Measurements from ENCODE around the gene HVCN1. TPM values are rescaled to one million over a fixed set of nuclear protein-coding genes. Genes with fewer than 3 reads are reported as not detected.

HVCN1 gene
- total and polyA plus RNA-seq, 3 experiments from 2014 or later, result 17.6 to 20.2 (median 18.5) TPM

DNA sequence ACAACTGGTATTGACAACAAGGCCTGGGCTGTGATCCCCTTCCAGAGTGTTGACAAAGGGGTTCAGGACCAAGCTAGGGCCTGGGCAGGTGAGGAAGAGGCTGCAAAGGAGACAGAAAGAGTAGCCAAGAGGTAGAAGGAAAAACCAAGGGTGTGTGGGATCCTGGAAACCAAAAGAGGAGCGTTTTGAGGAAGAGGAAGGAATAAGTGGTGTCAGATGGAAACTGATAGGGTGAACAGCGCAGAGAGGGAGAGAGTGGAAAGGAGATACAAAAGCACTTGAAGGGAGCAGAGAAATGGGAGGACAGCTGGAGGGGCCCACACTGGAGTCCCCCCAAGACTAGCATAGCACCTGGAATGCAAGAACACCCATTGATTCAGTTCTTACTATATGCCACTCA is 8.3 kb upstream of the HVCN1 start:
- no peaks in the 10 kb centered on the region for H3K36me3 ChIP-seq (ENCODE audit: insufficient read depth, low read length)
- ChIA-PET POLR2A (interaction anchor here (0.7 kb wide), 2 partner anchors 35 to 115 kb away, joined by 3 read pairs; no protein-coding TSS in a partner anchor), CTCF (interaction anchor here (0.8 to 3.3 kb wide), 5 partner anchors 32 to 229 kb away, joined by 3 to 18 read pairs (median 4); partner anchors contain the start of genes FAM216A and GPN3)
- no peak for DNase-seq
- Mint-ChIP-seq H3K4me3 (no peak overlapping the region), H3K27ac (peak overlapping the region in 2 of 8 donors; percentile 59 to 68), H3K36me3 (no peaks in the 10 kb centered on the region), H3K9me3 (no peaks in the 10 kb centered on the region), H3K4me1 (peaks cover 5 to 7% (median 6%) of the 10 kb centered on the region in 3 donors), H3K27me3 (no peaks in the 10 kb centered on the region)
- no peaks in the 10 kb centered on the region for H3K27me3 ChIP-seq (ENCODE audit: insufficient read depth, low read length, poor library complexity, severe bottlenecking)
- H3K9me3 ChIP-seq (ENCODE audit: low read length), result no peaks in the 10 kb centered on the region
- no peak overlapping the region for H3K27ac ChIP-seq (ENCODE audit: low read depth, low read length)
- H3K4me1 ChIP-seq (ENCODE audit: insufficient read depth, low read length), result peaks cover 6% of the 10 kb centered on the region
- H3K4me3 ChIP-seq (ENCODE audit: low read length), result no peak overlapping the region

DNA sequence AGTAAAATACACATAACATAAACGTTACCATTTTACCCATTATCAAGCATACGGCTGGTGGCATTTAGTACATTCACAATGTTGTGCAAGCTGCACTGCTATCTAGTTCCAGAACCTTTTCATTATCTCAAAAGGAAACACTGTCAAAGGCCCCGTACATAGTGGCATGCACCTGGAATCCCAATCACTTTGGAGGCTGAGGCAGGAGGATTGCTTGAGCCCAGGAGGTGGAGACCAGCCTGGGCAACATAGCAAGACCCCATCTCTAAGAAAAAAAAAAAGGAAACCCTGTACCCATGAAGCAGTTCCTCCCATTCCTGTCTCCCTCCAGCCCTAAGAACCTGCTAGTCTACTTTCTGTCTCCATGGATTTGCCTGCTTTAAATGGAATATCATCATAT is 7.4 kb upstream of the HVCN1 start:
- Mint-ChIP-seq H3K36me3 (no peaks in the 10 kb centered on the region), H3K4me3 (no peak overlapping the region), H3K27me3 (no peaks in the 10 kb centered on the region), H3K4me1 (peaks cover 5 to 7% (median 6%) of the 10 kb centered on the region in 3 donors), H3K27ac (no peak overlapping the region), H3K9me3 (no peaks in the 10 kb centered on the region)
- no peaks in the 10 kb centered on the region for H3K27me3 ChIP-seq (ENCODE audit: insufficient read depth, low read length, poor library complexity, severe bottlenecking)
- H3K4me3 ChIP-seq (ENCODE audit: low read length), result no peak overlapping the region
- H3K36me3 ChIP-seq (ENCODE audit: insufficient read depth, low read length), result no peaks in the 10 kb centered on the region
- ChIA-PET POLR2A (interaction anchor here (0.6 kb wide), 1 partner anchor 63 kb away, joined by 4 read pairs; no protein-coding TSS in a partner anchor), CTCF (interaction anchor here (3.3 kb wide), 1 partner anchor 95 kb away, joined by 18 read pairs; no protein-coding TSS in a partner anchor)
- DNase-seq, result no peak
- no peaks in the 10 kb centered on the region for H3K9me3 ChIP-seq (ENCODE audit: low read length)
- H3K4me1 ChIP-seq (ENCODE audit: insufficient read depth, low read length), result peaks cover 6% of the 10 kb centered on the region
- H3K27ac ChIP-seq (ENCODE audit: low read depth, low read length), result no peak overlapping the region

DNA sequence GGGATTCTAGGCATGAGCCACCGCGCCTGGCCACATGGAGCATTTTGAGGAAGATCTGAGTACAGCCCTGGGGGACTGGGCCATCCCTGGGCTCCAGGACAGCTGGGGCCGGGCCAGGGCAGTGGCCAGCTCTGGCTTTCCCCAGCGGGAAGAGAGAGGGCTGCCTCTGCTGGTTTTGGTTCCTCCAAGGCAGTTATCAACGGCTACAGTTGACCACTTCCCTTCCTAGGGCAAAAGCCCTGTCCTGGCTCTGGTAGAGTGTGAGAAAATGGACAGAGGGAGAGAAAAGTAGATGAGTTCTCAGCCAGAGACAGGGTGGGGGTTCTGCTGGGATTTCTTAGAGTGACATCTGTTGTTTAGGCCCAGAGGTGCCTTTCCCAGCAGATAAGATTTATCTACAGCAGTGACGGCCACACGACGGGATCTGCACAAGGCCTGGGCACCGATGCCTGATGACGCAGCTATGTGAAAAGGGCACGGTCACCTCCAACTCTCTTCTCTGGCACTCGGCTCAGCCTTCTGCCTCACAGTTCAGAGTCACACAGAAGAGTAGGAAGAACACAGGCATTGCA is 5.5 kb upstream of the HVCN1 start:
- no peaks in the 10 kb centered on the region for H3K36me3 ChIP-seq (ENCODE audit: insufficient read depth, low read length)
- no peak for DNase-seq
- H3K9me3 Mint-ChIP-seq, result no peaks in the 10 kb centered on the region
- no peaks in the 10 kb centered on the region for H3K9me3 ChIP-seq (ENCODE audit: low read length)
- no peaks in the 10 kb centered on the region for H3K27me3 ChIP-seq (ENCODE audit: insufficient read depth, low read length, poor library complexity, severe bottlenecking)
- ChIA-PET POLR2A (no interaction called here), CTCF (no interaction called here)
- H3K4me3 ChIP-seq (ENCODE audit: low read length), result no peak overlapping the region
- no peaks in the 10 kb centered on the region for H3K27me3 Mint-ChIP-seq
- no peak overlapping the region for H3K27ac Mint-ChIP-seq
- H3K4me3 Mint-ChIP-seq, result no peak overlapping the region
- peaks cover 13% of the 10 kb centered on the region for H3K4me1 ChIP-seq (ENCODE audit: insufficient read depth, low read length)
- H3K4me1 Mint-ChIP-seq, result peaks cover 15 to 18% (median 18%) of the 10 kb centered on the region in 3 donors
- H3K27ac ChIP-seq (ENCODE audit: low read depth, low read length), result no peak overlapping the region
- H3K36me3 Mint-ChIP-seq, result peaks cover 0 to under 1% (median 0%) of the 10 kb centered on the region in 3 donors

DNA sequence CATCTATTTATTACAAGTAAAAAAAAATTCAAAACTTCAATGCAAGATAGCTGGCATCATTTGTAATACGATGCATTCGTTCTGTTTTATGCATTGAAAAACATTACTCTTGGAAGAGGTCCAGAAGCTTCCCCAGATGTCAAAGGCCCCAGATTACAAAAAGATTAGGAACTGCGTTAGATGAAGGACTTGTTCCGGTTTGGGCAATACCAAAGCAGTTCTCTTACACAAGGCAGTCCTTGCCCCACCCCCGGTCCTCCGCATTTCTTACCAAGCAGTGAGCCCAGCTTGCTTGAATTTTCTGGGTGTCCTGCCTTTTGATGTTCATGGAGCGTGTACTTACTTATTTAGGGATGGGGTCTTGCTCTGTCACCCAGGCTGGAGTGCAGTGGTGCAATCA is 4.8 kb upstream of the HVCN1 start:
- no peaks in the 10 kb centered on the region for H3K9me3 Mint-ChIP-seq
- no peaks in the 10 kb centered on the region for H3K27me3 Mint-ChIP-seq
- Histone ChIP-seq H3K9me3 (ENCODE audit: low read length) (no peaks in the 10 kb centered on the region), H3K4me1 (ENCODE audit: insufficient read depth, low read length) (peaks cover 13% of the 10 kb centered on the region), H3K36me3 (ENCODE audit: insufficient read depth, low read length) (no peaks in the 10 kb centered on the region), H3K27ac (ENCODE audit: low read depth, low read length) (no peak overlapping the region), H3K27me3 (ENCODE audit: insufficient read depth, low read length, poor library complexity, severe bottlenecking) (no peaks in the 10 kb centered on the region), H3K4me3 (ENCODE audit: low read length) (no peak overlapping the region)
- H3K27ac Mint-ChIP-seq, result no peak overlapping the region
- H3K4me3 Mint-ChIP-seq, result no peak overlapping the region
- ChIA-PET POLR2A (no interaction called here), CTCF (no interaction called here)
- H3K4me1 Mint-ChIP-seq, result peaks cover 16 to 20% (median 18%) of the 10 kb centered on the region in 3 donors
- DNase-seq, result no peak
- peaks cover 0 to 2% (median 0%) of the 10 kb centered on the region in 3 donors for H3K36me3 Mint-ChIP-seq

DNA sequence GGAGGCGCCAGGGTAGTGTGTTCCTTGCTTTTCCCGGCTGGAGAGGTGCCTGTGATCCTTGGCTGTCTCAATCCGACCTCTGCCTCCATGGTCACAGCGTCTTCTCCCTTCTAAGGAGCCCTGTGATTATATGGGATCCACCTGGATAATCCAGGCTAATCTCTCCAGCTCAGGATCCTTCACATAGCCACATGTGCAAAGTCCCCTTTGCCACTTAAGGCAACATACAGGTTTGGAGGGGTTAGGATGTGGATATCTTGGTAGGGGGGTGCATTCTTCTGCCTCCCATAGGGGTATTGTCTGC is 1.2 kb upstream of the HVCN1 start:
- peaks cover 0 to 11% (median 2%) of the 10 kb centered on the region in 3 donors for H3K36me3 Mint-ChIP-seq
- H3K9me3 Mint-ChIP-seq, result no peaks in the 10 kb centered on the region
- H3K27ac Mint-ChIP-seq, result peak overlapping the region in 7 of 8 donors; percentile 48 to 96 (median 81)
- Histone ChIP-seq H3K27me3 (ENCODE audit: insufficient read depth, low read length, poor library complexity, severe bottlenecking) (no peaks in the 10 kb centered on the region), H3K9me3 (ENCODE audit: low read length) (no peaks in the 10 kb centered on the region), H3K27ac (ENCODE audit: low read depth, low read length) (no peak overlapping the region), H3K36me3 (ENCODE audit: insufficient read depth, low read length) (no peaks in the 10 kb centered on the region), H3K4me3 (ENCODE audit: low read length) (peak overlapping the region; percentile 66), H3K4me1 (ENCODE audit: insufficient read depth, low read length) (peaks cover 19% of the 10 kb centered on the region)
- peak overlapping the region; percentile 74 to 98 (median 87) for H3K4me3 Mint-ChIP-seq
- peaks cover 29 to 39% (median 34%) of the 10 kb centered on the region in 3 donors for H3K4me1 Mint-ChIP-seq
- POLR2A ChIA-PET, result interaction anchor here (0.9 to 1.3 kb wide), 2 partner anchors 11 to 221 kb away, joined by 4 read pairs; partner anchors contain the start of gene FAM216A
- H3K27me3 Mint-ChIP-seq, result peaks cover 0 to 3% of the 10 kb centered on the region in 2 donors
- CTCF ChIA-PET, result interaction anchor here (1.2 kb wide), 1 partner anchor 240 kb away, joined by 3 read pairs; the partner anchor contains the start of gene ARPC3
- DNase-seq, result no peak

DNA sequence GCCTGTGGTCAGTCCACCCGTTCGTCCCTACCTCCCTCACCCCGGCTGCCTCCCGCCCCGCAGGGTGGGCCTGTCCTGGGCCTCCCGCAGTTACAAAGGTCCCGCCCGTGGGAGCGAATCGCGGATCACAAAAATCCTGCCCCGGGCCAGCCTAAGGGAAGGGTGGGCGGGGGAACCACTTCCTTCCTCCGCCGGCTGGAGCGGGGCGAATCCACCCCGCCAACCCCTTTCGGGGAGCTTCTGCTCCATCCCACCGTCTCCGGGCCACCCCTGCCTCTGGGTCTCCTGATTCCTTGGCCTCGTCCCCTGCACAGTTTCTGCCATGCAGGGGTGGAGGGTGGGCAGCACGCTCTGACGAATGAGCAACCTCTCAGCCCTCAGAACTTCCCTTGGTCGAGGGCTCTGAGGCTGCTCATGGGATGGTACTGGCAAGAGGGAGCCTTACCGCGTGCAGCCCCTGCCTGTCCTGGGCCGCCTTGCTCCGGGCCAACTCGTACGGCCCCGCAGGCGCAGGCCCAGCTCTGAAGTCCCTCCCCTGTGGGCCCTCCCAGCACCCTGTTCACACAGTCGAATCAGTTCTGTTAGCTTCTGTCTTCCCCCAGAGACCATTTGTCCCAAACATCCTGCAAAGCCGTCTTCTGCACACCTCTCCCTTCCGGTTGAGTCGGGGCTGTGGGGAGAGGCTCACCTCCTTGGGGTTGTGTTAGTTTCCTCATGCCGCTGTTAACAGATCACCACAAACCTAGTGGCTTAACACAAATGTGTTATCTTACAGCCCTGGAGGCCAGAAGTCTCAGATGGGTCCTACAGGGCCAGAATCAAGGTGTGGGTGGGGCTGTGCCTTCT is 589 bp upstream of the HVCN1 start:
- peaks cover 19% of the 10 kb centered on the region for H3K4me1 ChIP-seq (ENCODE audit: insufficient read depth, low read length)
- H3K9me3 ChIP-seq (ENCODE audit: low read length), result no peaks in the 10 kb centered on the region
- CTCF ChIA-PET, result interaction anchor here (1.2 kb wide), 1 partner anchor 239 kb away, joined by 3 read pairs; the partner anchor contains the start of gene ARPC3
- H3K9me3 Mint-ChIP-seq, result no peaks in the 10 kb centered on the region
- POLR2A ChIA-PET, result interaction anchor here (0.9 to 1.3 kb wide), 2 partner anchors 11 to 221 kb away, joined by 4 read pairs; partner anchors contain the start of gene FAM216A
- H3K36me3 ChIP-seq (ENCODE audit: insufficient read depth, low read length), result no peaks in the 10 kb centered on the region
- H3K27me3 Mint-ChIP-seq, result peaks cover 0 to 3% of the 10 kb centered on the region in 2 donors
- H3K27ac Mint-ChIP-seq, result peak overlapping the region; percentile 48 to 96 (median 86)
- DNase-seq, result peak; percentile 43 to 66 (median 45)
- H3K4me3 ChIP-seq (ENCODE audit: low read length), result peak overlapping the region; percentile 66
- peaks cover 29 to 39% (median 39%) of the 10 kb centered on the region in 3 donors for H3K4me1 Mint-ChIP-seq
- peaks cover 2 to 11% (median 3%) of the 10 kb centered on the region in 3 donors for H3K36me3 Mint-ChIP-seq
- H3K27ac ChIP-seq (ENCODE audit: low read depth, low read length), result peak overlapping the region; percentile 12
- no peaks in the 10 kb centered on the region for H3K27me3 ChIP-seq (ENCODE audit: insufficient read depth, low read length, poor library complexity, severe bottlenecking)
- peak overlapping the region; percentile 74 to 98 (median 87) for H3K4me3 Mint-ChIP-seq

DNA sequence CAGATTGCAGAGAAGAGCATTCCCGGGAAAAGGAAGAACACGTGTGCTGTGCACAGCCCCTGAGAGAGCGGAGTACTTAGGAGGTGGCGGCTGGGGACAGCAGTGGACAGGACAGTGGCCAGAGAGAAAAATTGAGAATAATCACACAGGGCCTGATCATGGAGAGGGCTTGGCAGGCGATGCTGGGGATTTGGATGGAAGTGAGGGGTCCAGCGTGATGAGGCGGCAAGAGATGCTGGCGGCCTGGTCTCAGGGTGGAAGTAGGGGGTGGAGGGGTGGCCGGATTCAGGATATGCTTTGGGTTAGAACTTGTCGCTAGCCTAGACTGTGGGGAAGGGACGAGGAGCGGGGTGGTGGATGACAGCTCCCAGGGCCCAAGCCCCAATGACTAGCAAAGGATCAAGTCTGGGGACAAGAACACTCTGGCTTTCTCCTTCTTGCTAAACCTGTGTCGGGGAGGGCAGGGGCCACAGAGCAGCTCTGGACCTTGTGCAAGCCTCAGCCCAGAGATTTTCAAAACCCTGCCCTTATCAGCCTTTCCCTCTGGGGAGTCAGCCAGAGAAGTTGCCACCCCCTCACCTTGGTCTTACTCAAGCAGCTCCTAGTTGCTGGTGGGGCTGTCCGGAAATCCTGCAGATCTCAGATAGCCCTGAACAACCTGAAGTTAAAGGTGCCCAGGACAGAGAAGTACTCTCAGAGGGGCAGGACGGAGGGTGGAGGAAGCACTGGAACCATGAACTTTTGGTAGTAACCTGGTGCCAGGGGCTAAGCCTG is 1.3 kb downstream of the HVCN1 start:
- H3K9me3 Mint-ChIP-seq, result no peaks in the 10 kb centered on the region
- Histone ChIP-seq H3K4me1 (ENCODE audit: insufficient read depth, low read length) (peaks cover 19% of the 10 kb centered on the region), H3K4me3 (ENCODE audit: low read length) (no peak overlapping the region), H3K27me3 (ENCODE audit: insufficient read depth, low read length, poor library complexity, severe bottlenecking) (no peaks in the 10 kb centered on the region), H3K27ac (ENCODE audit: low read depth, low read length) (no peak overlapping the region), H3K9me3 (ENCODE audit: low read length) (no peaks in the 10 kb centered on the region), H3K36me3 (ENCODE audit: insufficient read depth, low read length) (no peaks in the 10 kb centered on the region)
- peaks cover 2 to 13% (median 3%) of the 10 kb centered on the region in 3 donors for H3K36me3 Mint-ChIP-seq
- peaks cover 0 to 3% of the 10 kb centered on the region in 2 donors for H3K27me3 Mint-ChIP-seq
- peak overlapping the region; percentile 80 to 90 (median 83) for H3K4me3 Mint-ChIP-seq
- H3K27ac Mint-ChIP-seq, result peak overlapping the region in 7 of 8 donors; percentile 19 to 93 (median 55)
- DNase-seq, result no peak
- ChIA-PET POLR2A (no interaction called here), CTCF (interaction anchor here (0.7 to 1.4 kb wide), 2 partner anchors 9 to 86 kb away, joined by 3 read pairs; no protein-coding TSS in a partner anchor)
- peaks cover 29 to 43% (median 41%) of the 10 kb centered on the region in 3 donors for H3K4me1 Mint-ChIP-seq

All from CD8-positive, alpha-beta memory T cell (primary cell).